K562 (cell line): ENCODE results near the gene EHD3. TPM values are rescaled to one million over a fixed set of nuclear protein-coding genes. Genes with fewer than 3 reads are reported as not detected.

Experiments used
- ATAC-seq: fragments of 200-7000 bp; cut with Tn5 transposase; 3 replicates; pipeline ENCODE4 v1.9.1; 2020; ENCODE audit warnings: moderate library complexity
- BruUV-seq: library from RNA; stranded (reverse); fragments of 400-500 nt; replicated peaks from 2 replicates; lab custom pipeline; 2021; lab: Mats Ljungman, UMichigan
- CTCF ChIA-PET: fragments of 300-600 bp; formaldehyde crosslinking; extraction: SDS; loops from one replicate; lab custom pipeline; 2021; ENCODE audit warnings: low intra/inter-chr PET ratio; lab: Yijun Ruan, JAX
- POLR2A ChIA-PET: fragments of 300-600, 350-650 bp; sonication (Branson Sonifier 250); formaldehyde crosslinking; extraction: SDS; loops from one replicate; lab custom pipeline; 2021; ENCODE audit warnings: antibody characterized with exemption, inconsistent platforms; lab: Yijun Ruan, JAX
- DNase-seq, 4 experiments: peaks; one replicate each; pipeline versions ENCODE4 v3.0.0 to v3.0.0-alpha.2; 2011 to 2018; ENCODE audit warnings: low spot score in 3 of 4, mixed read lengths in 3 of 4; ENCODE audit errors: extremely low read depth in 1 of 4
- FAIRE-seq: peaks from 2 replicates; lab custom pipeline; 2011; peaks lifted over from hg19 to GRCh38; lab: Jason Lieb, UNC
- H2AFZ ChIP-seq: 2 replicates; pipeline ENCODE4 v1.6.0; 2011; ENCODE audit warnings: low read depth, low read length, control low read depth, inconsistent platforms
- H3K27ac ChIP-seq: fragments of 200-600 bp; 3 replicates; pipeline ENCODE4 v1.8.0; 2011; ENCODE audit warnings: low read depth, mild to moderate bottlenecking, control low read depth, inconsistent platforms, low read length, moderate library complexity, mixed read lengths; ENCODE audit errors: extremely low read depth
- H3K27me3 ChIP-seq, 2 experiments: fragments of 300-600 bp in 1 of 2; 2 replicates in 1 of 2; 3 replicates in 1 of 2; pipeline versions ENCODE4 v1.6.0 to v1.8.0; 2011; ENCODE audit warnings: inconsistent platforms in 2 of 2, low read length in 2 of 2, mild to moderate bottlenecking in 1 of 2, mixed read lengths in 1 of 2, moderate library complexity in 1 of 2; ENCODE audit not compliant: control insufficient read depth in 2 of 2, insufficient read depth in 2 of 2
- H3K36me3 ChIP-seq: fragments of 300-600 bp; 3 replicates; pipeline ENCODE4 v1.8.0; 2011; ENCODE audit warnings: mild to moderate bottlenecking, low read length, inconsistent platforms; ENCODE audit not compliant: control insufficient read depth, insufficient read depth
- H3K4me1 ChIP-seq, 2 experiments: fragments of 200-600 bp in 1 of 2; replicated peaks in 1 of 2; 2 replicates in 1 of 2; 3 replicates in 1 of 2; pipeline versions ENCODE4 v1.5.1 to v1.8.0; 2011; ENCODE audit warnings: inconsistent platforms in 2 of 2, low read length in 2 of 2, mild to moderate bottlenecking in 1 of 2, mixed read lengths in 1 of 2, moderate library complexity in 1 of 2; ENCODE audit not compliant: control insufficient read depth in 2 of 2, insufficient read depth in 2 of 2
- H3K4me2 ChIP-seq: 2 replicates; pipeline ENCODE4 v1.6.1; 2011; ENCODE audit warnings: low read length, control low read depth, inconsistent platforms, mixed read lengths; ENCODE audit not compliant: insufficient read depth
- H3K4me3 ChIP-seq: fragments of 200-600 bp; sonication (generic), shearing (Covaris generic); 2 replicates; pipeline ENCODE4 v1.5.1; 2016; ENCODE audit warnings: control low read depth, inconsistent platforms
- H3K79me2 ChIP-seq: fragments of 200-600 bp; 3 replicates; pipeline ENCODE4 v1.8.0; 2011; ENCODE audit warnings: low read length, inconsistent platforms; ENCODE audit not compliant: control insufficient read depth, insufficient read depth
- H3K9ac ChIP-seq, 2 experiments: 2 replicates each; pipeline versions ENCODE4 v1.6.0 to v1.6.1; 2011; ENCODE audit warnings: low read depth in 2 of 2, low read length in 2 of 2, control low read depth in 1 of 2, inconsistent platforms in 1 of 2, mild to moderate bottlenecking in 1 of 2, mixed read lengths in 1 of 2; ENCODE audit not compliant: insufficient read depth in 1 of 2
- H3K9me1 ChIP-seq: one replicate; pipeline ENCODE4 v1.6.0; 2011; ENCODE audit warnings: inconsistent platforms, mild to moderate bottlenecking, low read length, moderate library complexity; ENCODE audit not compliant: control insufficient read depth, insufficient read depth
- H3K9me3 ChIP-seq: replicated peaks from 2 replicates; pipeline ENCODE4 v1.5.1; 2011; ENCODE audit warnings: low read depth, low read length, inconsistent platforms; ENCODE audit not compliant: control insufficient read depth, insufficient read depth
- H4K20me1 ChIP-seq: replicated peaks from 2 replicates; pipeline ENCODE4 v1.6.1; 2011; ENCODE audit warnings: low read length, inconsistent platforms, mixed read lengths; ENCODE audit not compliant: control insufficient read depth, insufficient read depth
- ATF7 ChIP-seq: fragments of 450-650 bp; IDR thresholded peaks from 2 replicates; pipeline ENCODE4 v1.7.1; 2014; ENCODE audit warnings: mild to moderate bottlenecking, moderate library complexity
- CBX8 ChIP-seq: fragments of 200-600 bp; sonication (generic); IDR thresholded peaks from 2 replicates; pipeline ENCODE4 v1.6.1; 2012; ENCODE audit warnings: borderline replicate concordance, mixed run types, low read depth, mild to moderate bottlenecking, moderate library complexity, mixed read lengths, low read length, control low read depth, inconsistent platforms; ENCODE audit not compliant: poor library complexity, severe bottlenecking; ENCODE audit errors: extremely low read depth
- ELK1 ChIP-seq: sonication (generic); formaldehyde crosslinking; IDR thresholded peaks from 2 replicates; pipeline ENCODE4 v1.8.1; 2022; ENCODE audit warnings: missing genetic modification reagents
- GTF2E2 ChIP-seq: fragments of 200-800 bp; sonication (Bioruptor generic); IDR thresholded peaks from 2 replicates; pipeline ENCODE4 v1.6.1; 2016; ENCODE audit warnings: missing genetic modification characterization, missing compliant biosample characterization
- SRF ChIP-seq, 2 experiments: fragments of 250-450, 450-650 bp in 1 of 2; sonication (Bioruptor Pico) in 1 of 2; sonication (generic) in 1 of 2; formaldehyde crosslinking; IDR thresholded peaks; 2 replicates each; pipeline versions ENCODE4 v1.5.0 to v1.5.1; 2020 to 2022; ENCODE audit warnings: mild to moderate bottlenecking in 1 of 2, missing genetic modification reagents in 1 of 2
- THRB ChIP-seq: fragments of 450-650 bp; formaldehyde crosslinking; conservative IDR thresholded peaks from 2 replicates; pipeline ENCODE4 v1.4.0; 2022; ENCODE audit warnings: mild to moderate bottlenecking, missing genetic modification characterization
- XRCC4 ChIP-seq: IDR thresholded peaks from one replicate; pipeline ENCODE4 v1.6.1; 2011; ENCODE audit not compliant: insufficient read depth, insufficient read length; ENCODE audit errors: extremely low read depth
- ZNF12 ChIP-seq: sonication (generic); formaldehyde crosslinking; IDR thresholded peaks from 2 replicates; pipeline ENCODE4 v1.4.0; 2020; ENCODE audit warnings: mild to moderate bottlenecking, missing genetic modification reagents
- ZNF609 ChIP-seq: sonication (generic); formaldehyde crosslinking; IDR thresholded peaks from 2 replicates; pipeline ENCODE4 v1.8.1; 2023; ENCODE audit warnings: missing genetic modification reagents, mild to moderate bottlenecking, borderline replicate concordance
- ZNF740 ChIP-seq, 3 experiments: fragments of 200-800 bp in 1 of 3; sonication (Bioruptor generic) in 1 of 3; sonication (generic) in 1 of 3; formaldehyde crosslinking in 1 of 3; IDR thresholded peaks; 2 replicates each; pipeline versions ENCODE4 v1.6.1 to v1.8.0; 2016 to 2022; ENCODE audit warnings: mild to moderate bottlenecking in 2 of 3, missing compliant biosample characterization in 2 of 3, missing genetic modification characterization in 2 of 3, missing genetic modification reagents in 1 of 3
- WGBS: fragments of 100-300 bp; shearing (Covaris generic); methylation state at CpG from one replicate; pipeline ENCODE4 v1.1.6; 2016; ENCODE audit warnings: low coverage, mixed read lengths; ENCODE audit not compliant: insufficient coverage; ENCODE audit errors: missing lambda C conversion rate; 5-methylcytosine and 5-hydroxymethylcytosine counted together
- in situ Hi-C: fragments of 300-500 bp; cut with MboI; formaldehyde crosslinking; loops from 4 replicates; pipeline ENCODE4 v1.15.0; 2018; ENCODE audit warnings: inconsistent platforms, mixed read lengths
- intact Hi-C: fragments of 100-400 bp; cut with micrococcal nuclease; formaldehyde crosslinking; loops from 2 replicates; pipeline ENCODE4 v1.14.2; 2022
- polyA plus RNA-seq, 8 experiments: library from polyadenylated mRNA; depleted of rRNA in 4 of 8; stranded (reverse) in 5 of 8; unstranded in 3 of 8; fragments of >200 nt; fragmentation: Nextera tagmentation in 2 of 8; fragmentation: Illumina TruSeq in 1 of 8; extraction: Ambion mirVana in 2 of 8; extraction: Trizol in 1 of 8; gene quantifications; 2 replicates each; pipeline versions ENCODE4 v1.2.1 to v1.2.3, GENCODE V29; 2011 to 2014; ENCODE audit warnings: inconsistent platforms in 1 of 8, missing spikeins in 1 of 8
- total RNA-seq, 7 experiments: library from RNA; depleted of rRNA in 6 of 7; stranded (reverse); fragments of >200 nt in 6 of 7; fragmentation: Illumina TruSeq in 2 of 7; extraction: Trizol in 2 of 7; gene quantifications; 2 replicates each; pipeline versions ENCODE4 v1.2.1 to v1.2.3, GENCODE V29; 2011 to 2021; ENCODE audit warnings: low replicate concordance in 1 of 7

EHD3 gene
- total and polyA plus RNA-seq, 9 of the 15 experiments (the other 6 are each of a cell fraction or from before 2014, with no cell fraction given), result under 0.01 to 0.04 (median 0.03) TPM; not detected in 3

GRCh38 chr2:31190188-31190587, 43.8 kb upstream of the EHD3 start:
- no peak overlapping the region for H3K4me2 ChIP-seq
- no peak overlapping the region for H3K4me3 ChIP-seq
- no peaks in the 10 kb centered on the region for H4K20me1 ChIP-seq
- in situ Hi-C loops (no loop called here), intact Hi-C loops (no loop called here)
- H3K9me3 ChIP-seq, result no peaks in the 10 kb centered on the region
- H2AFZ ChIP-seq, result no peak overlapping the region
- FAIRE-seq (no peak), ATAC-seq (no peak), DNase-seq (no peak)
- POLR2A ChIA-PET, result no interaction called here
- peaks cover 0 to 25% of the 10 kb centered on the region in 2 experiments; a peak in 3 of 5 replicates for H3K27me3 ChIP-seq
- CTCF ChIA-PET, result no interaction called here
- 6% methylated on average over 1 of the region's 1 CpG for WGBS
- TF ChIP-seq CBX8, result no peak
- no peak for TF ChIP-seq THRB (CRISPR knock-in tag)
- no peak for TF ChIP-seq GTF2E2
- no peak for TF ChIP-seq SRF (CRISPR knock-in tag; IDR thresholded peaks at IDR 0.05)
- TF ChIP-seq ATF7, result no peak
- TF ChIP-seq ZNF12 (CRISPR knock-in tag), result no peak
- TF ChIP-seq ZNF609 (CRISPR knock-in tag), result no peak
- TF ChIP-seq ELK1 (CRISPR knock-in tag), result no peak
- no peak for TF ChIP-seq ZNF740 (CRISPR knock-in tag; IDR thresholded peaks at IDR 0.05)
- no peak for TF ChIP-seq ZNF740 (tag; IDR thresholded peaks at IDR 0.05)
- no peak for TF ChIP-seq XRCC4
- no peaks in the 10 kb centered on the region for H3K36me3 ChIP-seq
- H3K9ac ChIP-seq, result no peak overlapping the region
- BruUV-seq, result no TSS peak
- no peak overlapping the region for H3K27ac ChIP-seq
- no peaks in the 10 kb centered on the region for H3K79me2 ChIP-seq
- H3K4me1 ChIP-seq, result no peaks in the 10 kb centered on the region
- no peaks in the 10 kb centered on the region for H3K9me1 ChIP-seq
